GM12891 (cell line): Measurements from ENCODE around the gene TSPYL6.

Experiments
- DNase-seq: peaks from one replicate; pipeline ENCODE4 v3.0.0; 2011; ENCODE audit warnings: low spot score; ENCODE audit not compliant: insufficient read length
- FAIRE-seq: peaks from 2 replicates; lab custom pipeline; 2011; peaks lifted over from hg19 to GRCh38; lab: Jason Lieb, UNC
- PAX5 ChIP-seq: IDR thresholded peaks from 2 replicates; pipeline ENCODE4 v1.6.1; 2011; ENCODE audit warnings: low read length, moderate library complexity, mild to moderate bottlenecking; ENCODE audit not compliant: insufficient read depth, severe bottlenecking
- POLR2A ChIP-seq: IDR thresholded peaks from 2 replicates; pipeline ENCODE4 v1.6.1; 2011; ENCODE audit warnings: low read depth, low read length, control low read depth
- POLR2AphosphoS5 ChIP-seq: IDR thresholded peaks from 2 replicates; pipeline ENCODE4 v1.6.1; 2011; ENCODE audit warnings: low read depth, low read length, control low read depth
- POU2F2 ChIP-seq: IDR thresholded peaks from 2 replicates; pipeline ENCODE4 v1.6.1; 2011; ENCODE audit warnings: low read depth, mild to moderate bottlenecking, control low read depth, low read length, moderate library complexity
- SPI1 ChIP-seq: IDR thresholded peaks from 2 replicates; pipeline ENCODE4 v1.6.1; 2011; ENCODE audit warnings: low read depth, low read length, control low read depth
- TAF1 ChIP-seq: IDR thresholded peaks from 2 replicates; pipeline ENCODE4 v1.6.1; 2011; ENCODE audit warnings: low read depth, low read length, control low read depth

The TSPYL6 gene

GRCh38 chr2:54206596-54206995, 49.4 kb downstream of the TSPYL6 start:
- FAIRE-seq, result peak; percentile 40
- DNase-seq, result peak; percentile 9
- no peak for TF ChIP-seq POLR2AphosphoS5
- TF ChIP-seq POU2F2, result no peak
- TF ChIP-seq TAF1, result no peak
- TF ChIP-seq SPI1, result no peak
- no peak for TF ChIP-seq POLR2A
- TF ChIP-seq PAX5, result no peak

- TF ChIP-seq POU2F2 (no peak), TAF1 (no peak)
Observed at GRCh38 chr2:54204476-54204875, 51.6 kb downstream of the TSPYL6 start.

More at GRCh38 chr2:54204476-54204875, 51.6 kb downstream of the TSPYL6 start:
- DNase-seq (no peak), FAIRE-seq (no peak)
